Fibroblast of villous mesenchyme (primary cell): ENCODE measurements around the gene ARHGAP32. TPM values are rescaled to one million over a fixed set of nuclear protein-coding genes. Genes with fewer than 3 reads are reported as not detected.

Experiments
- DNase-seq: peaks from one replicate; pipeline ENCODE4 v3.0.0-alpha.2; 2010; ENCODE audit warnings: low read depth
- H3K4me3 ChIP-seq: 2 replicates; pipeline ENCODE4 v1.5.1; 2011; ENCODE audit warnings: low read depth, mild to moderate bottlenecking, low read length
- total RNA-seq: library from RNA; depleted of rRNA; stranded (reverse); fragments of >200 nt; gene quantifications from 2 replicates; pipeline ENCODE4 v1.2.3, GENCODE V29; 2012
- TF ChIP-seq, protein P1 (sequence below): IDR thresholded peaks from 2 replicates; pipeline ENCODE4 v1.5.1; 2012; ENCODE audit warnings: low read depth, mild to moderate bottlenecking, low read length; ENCODE audit not compliant: insufficient read depth

The ARHGAP32 gene
- total RNA-seq, 1 donor, result 9.5 TPM

DNA sequence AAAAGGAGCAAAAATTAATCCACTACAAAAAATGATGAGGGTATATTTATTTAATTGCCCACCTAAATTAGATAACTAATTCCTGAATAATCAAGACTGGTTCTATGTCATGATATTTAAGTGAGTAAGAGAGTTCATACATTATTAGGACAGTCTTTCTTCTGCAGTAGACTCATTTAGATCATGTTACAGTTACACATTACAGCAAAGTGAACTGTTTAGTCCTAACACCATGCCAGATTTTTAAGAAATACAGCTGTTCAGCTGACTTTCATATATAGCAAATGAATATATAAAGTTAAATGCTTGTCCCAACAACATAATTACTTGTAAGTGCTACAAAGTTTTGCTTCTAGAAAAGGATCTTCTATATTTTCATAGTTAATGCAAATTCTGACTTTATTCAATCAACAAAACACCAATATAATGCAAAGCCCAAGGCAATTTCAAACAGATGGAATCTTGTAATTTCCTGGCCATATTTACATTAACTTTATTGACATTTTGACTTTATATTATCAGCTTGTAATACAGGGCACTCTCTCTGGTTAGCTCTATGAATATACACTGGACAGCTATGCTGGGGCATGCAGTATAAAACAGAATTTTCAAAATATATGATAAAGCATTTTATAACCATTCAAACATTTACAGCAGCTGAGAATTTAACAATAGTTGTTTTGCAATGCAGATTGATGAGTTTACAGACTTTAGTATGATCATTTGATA is 203.7 kb downstream of the ARHGAP32 start:
- no peak for DNase-seq
- TF ChIP-seq, protein P1, sequence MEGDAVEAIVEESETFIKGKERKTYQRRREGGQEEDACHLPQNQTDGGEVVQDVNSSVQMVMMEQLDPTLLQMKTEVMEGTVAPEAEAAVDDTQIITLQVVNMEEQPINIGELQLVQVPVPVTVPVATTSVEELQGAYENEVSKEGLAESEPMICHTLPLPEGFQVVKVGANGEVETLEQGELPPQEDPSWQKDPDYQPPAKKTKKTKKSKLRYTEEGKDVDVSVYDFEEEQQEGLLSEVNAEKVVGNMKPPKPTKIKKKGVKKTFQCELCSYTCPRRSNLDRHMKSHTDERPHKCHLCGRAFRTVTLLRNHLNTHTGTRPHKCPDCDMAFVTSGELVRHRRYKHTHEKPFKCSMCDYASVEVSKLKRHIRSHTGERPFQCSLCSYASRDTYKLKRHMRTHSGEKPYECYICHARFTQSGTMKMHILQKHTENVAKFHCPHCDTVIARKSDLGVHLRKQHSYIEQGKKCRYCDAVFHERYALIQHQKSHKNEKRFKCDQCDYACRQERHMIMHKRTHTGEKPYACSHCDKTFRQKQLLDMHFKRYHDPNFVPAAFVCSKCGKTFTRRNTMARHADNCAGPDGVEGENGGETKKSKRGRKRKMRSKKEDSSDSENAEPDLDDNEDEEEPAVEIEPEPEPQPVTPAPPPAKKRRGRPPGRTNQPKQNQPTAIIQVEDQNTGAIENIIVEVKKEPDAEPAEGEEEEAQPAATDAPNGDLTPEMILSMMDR, result no peak
- H3K4me3 ChIP-seq, result no peak overlapping the region

DNA sequence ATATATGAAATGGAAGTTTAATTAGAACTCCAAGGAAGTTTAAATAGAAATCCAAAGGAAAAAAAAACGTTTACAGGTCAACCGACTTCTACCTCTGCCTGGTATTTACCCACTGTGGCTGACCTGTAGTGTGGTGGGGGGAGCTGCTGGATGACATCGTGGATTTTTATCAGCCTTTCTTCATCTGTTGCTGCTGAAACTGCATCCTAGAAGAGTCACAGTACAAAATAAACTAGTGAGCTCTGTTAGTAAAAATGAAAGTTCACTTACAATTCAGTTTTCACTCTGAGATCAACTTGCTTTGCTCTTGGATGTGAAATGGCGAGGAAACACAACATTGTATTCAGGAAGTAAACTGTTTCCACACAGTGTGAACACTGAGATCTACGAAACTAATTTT is 206.2 kb downstream of the ARHGAP32 start:
- H3K4me3 ChIP-seq, result no peak overlapping the region
- TF ChIP-seq, protein P1, result no peak
- no peak for DNase-seq

DNA sequence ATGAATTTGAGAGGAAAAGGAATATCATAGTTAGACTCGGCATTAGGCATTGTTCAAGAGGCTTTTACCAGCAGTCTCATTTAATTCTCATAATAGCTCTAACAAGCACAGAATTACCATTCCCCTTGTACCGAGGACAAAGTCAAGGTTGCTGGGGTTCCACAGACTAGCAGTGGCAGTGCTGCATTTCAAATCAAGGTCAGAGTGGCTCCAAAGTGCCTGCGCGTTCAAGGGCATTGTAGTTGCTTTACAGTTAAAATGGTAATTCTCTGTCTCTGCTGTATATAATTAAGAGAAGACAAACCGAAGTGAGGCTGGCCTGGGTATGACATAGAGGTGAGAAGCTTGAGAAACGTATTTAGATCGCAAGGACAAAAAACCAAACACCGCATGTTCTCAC is 209.1 kb downstream of the ARHGAP32 start:
- no peak for DNase-seq
- no peak overlapping the region for H3K4me3 ChIP-seq
- TF ChIP-seq, protein P1, result no peak

DNA sequence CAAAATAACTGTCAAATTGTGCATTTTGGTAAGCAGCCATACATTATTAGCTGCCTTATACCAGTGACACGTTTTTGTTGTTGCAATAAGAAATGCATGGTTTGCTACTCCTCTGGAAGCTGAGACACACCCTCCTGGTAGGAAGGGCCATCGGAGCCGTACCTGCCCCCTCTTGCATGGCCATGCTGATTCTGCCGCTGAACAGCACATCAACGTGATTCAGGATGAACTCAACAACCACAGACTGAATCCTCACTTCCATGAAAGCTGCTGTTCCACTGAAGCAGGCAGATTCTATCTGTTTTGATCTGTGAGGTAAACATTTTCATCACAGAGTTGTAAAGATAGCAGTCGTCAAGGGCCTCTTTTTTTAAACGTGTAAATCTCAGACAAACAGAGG is 210.9 kb downstream of the ARHGAP32 start:
- peak; percentile 59 for DNase-seq
- H3K4me3 ChIP-seq, result no peak overlapping the region
- TF ChIP-seq, protein P1, result no peak

DNA sequence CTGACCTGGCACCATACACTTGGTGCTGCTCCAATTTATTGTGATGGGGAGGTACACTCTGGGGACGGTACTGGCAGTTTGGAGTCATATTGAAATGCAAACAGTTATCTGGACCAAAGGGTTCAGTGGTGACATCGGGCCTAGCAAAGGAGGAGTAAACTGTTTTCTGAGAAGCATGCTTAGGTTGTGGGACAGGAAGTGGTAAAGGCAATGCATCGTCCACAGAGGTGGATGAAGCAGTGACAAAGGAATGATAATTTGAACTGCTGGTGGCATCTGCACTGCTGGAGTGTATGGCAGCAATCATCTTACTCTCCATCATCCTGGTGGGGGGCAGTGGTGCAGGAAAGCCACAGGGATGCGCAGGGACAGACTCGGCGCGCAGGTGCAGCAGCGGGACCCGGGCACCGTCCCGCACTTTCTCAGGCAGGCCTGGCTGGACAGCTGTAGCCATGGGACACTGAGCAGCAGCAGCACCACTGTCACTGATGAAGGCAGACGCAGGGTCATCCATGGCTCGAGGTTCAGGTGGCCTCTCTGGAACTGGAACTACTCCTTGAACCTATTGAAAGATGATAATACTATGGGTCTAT is 221.4 kb downstream of the ARHGAP32 start:
- H3K4me3 ChIP-seq, result no peak overlapping the region
- TF ChIP-seq, protein P1, result no peak
- DNase-seq, result no peak

DNA sequence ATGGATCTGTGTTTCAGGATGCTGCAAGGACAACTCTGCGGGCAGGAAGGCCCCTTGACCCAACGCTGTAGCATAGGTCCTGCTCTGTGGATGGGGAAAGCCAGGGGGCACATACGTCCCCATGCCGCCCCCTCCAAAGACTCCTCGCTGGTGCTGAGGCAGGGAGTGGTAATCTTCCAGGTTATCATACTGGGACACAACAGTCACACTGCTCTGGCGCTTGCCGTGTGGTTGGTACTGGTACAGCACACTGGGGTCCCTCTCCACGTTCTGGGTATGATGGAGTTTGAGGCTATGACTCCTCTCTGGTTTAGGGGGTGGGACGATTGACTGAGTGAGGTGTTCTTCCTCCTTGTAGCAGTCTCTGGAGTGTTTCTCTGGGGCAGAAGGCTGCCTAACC is 223.2 kb downstream of the ARHGAP32 start:
- DNase-seq, result no peak
- H3K4me3 ChIP-seq, result no peak overlapping the region
- TF ChIP-seq, protein P1, result no peak
